ENCODE data around the gene PHYH.

DNA sequence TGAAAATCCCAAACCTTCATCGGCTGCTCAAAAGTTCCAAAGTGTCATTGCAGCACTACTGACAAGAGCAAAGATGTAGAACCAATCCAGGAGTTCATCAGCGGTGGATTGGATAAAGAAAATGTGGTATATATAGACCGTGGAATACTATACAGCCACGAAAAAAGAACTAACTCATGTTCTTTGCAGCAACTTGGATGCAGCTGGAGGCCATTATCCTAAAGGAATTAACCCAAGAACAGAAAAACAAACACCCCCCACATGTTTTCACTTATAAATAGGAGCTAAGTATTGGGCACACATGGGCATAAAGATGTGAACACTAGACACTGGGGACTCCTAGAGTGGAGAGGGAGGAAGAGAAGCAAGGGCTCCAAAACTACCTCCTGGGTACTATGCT lies 31.6 kb downstream of the PHYH start:
- TF ChIP-seq, protein P1, sequence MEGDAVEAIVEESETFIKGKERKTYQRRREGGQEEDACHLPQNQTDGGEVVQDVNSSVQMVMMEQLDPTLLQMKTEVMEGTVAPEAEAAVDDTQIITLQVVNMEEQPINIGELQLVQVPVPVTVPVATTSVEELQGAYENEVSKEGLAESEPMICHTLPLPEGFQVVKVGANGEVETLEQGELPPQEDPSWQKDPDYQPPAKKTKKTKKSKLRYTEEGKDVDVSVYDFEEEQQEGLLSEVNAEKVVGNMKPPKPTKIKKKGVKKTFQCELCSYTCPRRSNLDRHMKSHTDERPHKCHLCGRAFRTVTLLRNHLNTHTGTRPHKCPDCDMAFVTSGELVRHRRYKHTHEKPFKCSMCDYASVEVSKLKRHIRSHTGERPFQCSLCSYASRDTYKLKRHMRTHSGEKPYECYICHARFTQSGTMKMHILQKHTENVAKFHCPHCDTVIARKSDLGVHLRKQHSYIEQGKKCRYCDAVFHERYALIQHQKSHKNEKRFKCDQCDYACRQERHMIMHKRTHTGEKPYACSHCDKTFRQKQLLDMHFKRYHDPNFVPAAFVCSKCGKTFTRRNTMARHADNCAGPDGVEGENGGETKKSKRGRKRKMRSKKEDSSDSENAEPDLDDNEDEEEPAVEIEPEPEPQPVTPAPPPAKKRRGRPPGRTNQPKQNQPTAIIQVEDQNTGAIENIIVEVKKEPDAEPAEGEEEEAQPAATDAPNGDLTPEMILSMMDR (IDR thresholded peaks at IDR 0.05): no peak
- TF ChIP-seq ZNF317 (CRISPR knock-in tag; IDR thresholded peaks at IDR 0.05; ENCODE audit: borderline replicate concordance, low read depth) (no peak), NFE2L1 (CRISPR knock-in tag; IDR thresholded peaks at IDR 0.05) (no peak), SMAD3 (CRISPR knock-in tag; IDR thresholded peaks at IDR 0.05; ENCODE audit: borderline replicate concordance) (no peak)
- TF ChIP-seq, protein P2, sequence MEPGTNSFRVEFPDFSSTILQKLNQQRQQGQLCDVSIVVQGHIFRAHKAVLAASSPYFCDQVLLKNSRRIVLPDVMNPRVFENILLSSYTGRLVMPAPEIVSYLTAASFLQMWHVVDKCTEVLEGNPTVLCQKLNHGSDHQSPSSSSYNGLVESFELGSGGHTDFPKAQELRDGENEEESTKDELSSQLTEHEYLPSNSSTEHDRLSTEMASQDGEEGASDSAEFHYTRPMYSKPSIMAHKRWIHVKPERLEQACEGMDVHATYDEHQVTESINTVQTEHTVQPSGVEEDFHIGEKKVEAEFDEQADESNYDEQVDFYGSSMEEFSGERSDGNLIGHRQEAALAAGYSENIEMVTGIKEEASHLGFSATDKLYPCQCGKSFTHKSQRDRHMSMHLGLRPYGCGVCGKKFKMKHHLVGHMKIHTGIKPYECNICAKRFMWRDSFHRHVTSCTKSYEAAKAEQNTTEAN (CRISPR knock-in tag; IDR thresholded peaks at IDR 0.05): no peak
- TF ChIP-seq, protein P3, sequence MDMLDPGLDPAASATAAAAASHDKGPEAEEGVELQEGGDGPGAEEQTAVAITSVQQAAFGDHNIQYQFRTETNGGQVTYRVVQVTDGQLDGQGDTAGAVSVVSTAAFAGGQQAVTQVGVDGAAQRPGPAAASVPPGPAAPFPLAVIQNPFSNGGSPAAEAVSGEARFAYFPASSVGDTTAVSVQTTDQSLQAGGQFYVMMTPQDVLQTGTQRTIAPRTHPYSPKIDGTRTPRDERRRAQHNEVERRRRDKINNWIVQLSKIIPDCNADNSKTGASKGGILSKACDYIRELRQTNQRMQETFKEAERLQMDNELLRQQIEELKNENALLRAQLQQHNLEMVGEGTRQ (CRISPR knock-in tag; IDR thresholded peaks at IDR 0.05): no peak

Measured in WTC11 (cell line).